ENCODE results near the gene IGF1R. TPM values are rescaled to one million over a fixed set of nuclear protein-coding genes. Genes with fewer than 3 reads are reported as not detected.

The IGF1R gene
- total and polyA plus RNA-seq, 2 donors (not counting 3 experiments of a cell fraction or from before 2014, with no cell fraction given), result 16.1 to 59.1 TPM

GRCh38 chr15:98916826-98917225, 268.5 kb downstream of the IGF1R start:
- H3K27me3 ChIP-seq (ENCODE audit: control insufficient read depth in 2 of 2, insufficient read depth in 2 of 2, low read length in 2 of 2), result no peaks in the 10 kb centered on the region
- H2AFZ ChIP-seq (ENCODE audit: low read depth, low read length), result no peak overlapping the region
- dilution Hi-C loops (cut with MboI; ENCODE audit: extremely low pct_ligation_motif_present, low sequenced_read_pairs) (no loop called here), intact Hi-C loops (cut with micrococcal nuclease) (no loop called here)
- no peak overlapping the region for H3K27ac ChIP-seq (ENCODE audit: insufficient read depth, low read depth, low read length)
- H3K9ac ChIP-seq (replicated peaks; ENCODE audit: extremely low read depth, insufficient read depth, low read length), result no peak overlapping the region
- H3K4me2 ChIP-seq (ENCODE audit: insufficient read depth, low read length), result no peak overlapping the region
- H3K79me2 ChIP-seq (ENCODE audit: control insufficient read depth, insufficient read depth, low read length), result no peaks in the 10 kb centered on the region
- peaks cover 14 to 22% of the 10 kb centered on the region in 2 experiments for H3K36me3 ChIP-seq (ENCODE audit: control insufficient read depth in 2 of 2, extremely low read depth in 1 of 2, insufficient read depth in 2 of 2, low read length in 2 of 2)
- FAIRE-seq (no peak), DNase-seq (ENCODE audit: low read depth, low spot score) (no peak)
- TF ChIP-seq POLR2AphosphoS5 (IDR thresholded peaks at IDR 0.05; ENCODE audit: insufficient read depth, low read depth, low read length), result no peak
- no peak for TF ChIP-seq CTCF (IDR thresholded peaks at IDR 0.05; ENCODE audit: extremely low read depth in 1 of 2, insufficient read depth in 1 of 2, low read depth in 1 of 2, low read length in 2 of 2)
- no peak for TF ChIP-seq POLR2A (IDR thresholded peaks at IDR 0.05; ENCODE audit: low read depth, low read length)
- TF ChIP-seq MYC (IDR thresholded peaks at IDR 0.05; ENCODE audit: low read depth, low read length), result no peak
- TF ChIP-seq GATA2 (IDR thresholded peaks at IDR 0.05; ENCODE audit: insufficient read depth, insufficient read length, low read depth, low read length), result no peak
- no peak for TF ChIP-seq MAX (IDR thresholded peaks at IDR 0.05; ENCODE audit: insufficient read depth, insufficient read length)
- TF ChIP-seq JUN (IDR thresholded peaks at IDR 0.05; ENCODE audit: borderline replicate concordance, insufficient read depth, insufficient read length, low read depth), result no peak
- no peak for TF ChIP-seq FOS (IDR thresholded peaks at IDR 0.05; ENCODE audit: borderline replicate concordance, insufficient read depth, low read length)
- TF ChIP-seq EZH2 (IDR thresholded peaks at IDR 0.05; ENCODE audit: borderline replicate concordance, low read depth, low read length, severe bottlenecking), result no peak
- peaks cover 26% of the 10 kb centered on the region for H3K4me1 ChIP-seq (ENCODE audit: control insufficient read depth, extremely low read depth, insufficient read depth, low read length)
- BruUV-seq (replicated peaks), result no TSS peak
- ChIA-PET POLR2A (interaction anchor here (0.7 kb wide), 1 partner anchor 23 kb away, joined by 4 read pairs; no protein-coding TSS in a partner anchor), CTCF (interaction anchor here (1.9 to 2.7 kb wide), 2 partner anchors 11 to 160 kb away, joined by 5 to 19 read pairs; no protein-coding TSS in a partner anchor)
- H3K4me3 ChIP-seq (replicated peaks in 1 of 3; ENCODE audit: insufficient read depth in 1 of 3, low read depth in 1 of 3, low read length in 3 of 3), result no peak overlapping the region
- H3K9me3 ChIP-seq (replicated peaks; ENCODE audit: control insufficient read depth, insufficient read depth, low read length), result no peaks in the 10 kb centered on the region
- H4K20me1 ChIP-seq (replicated peaks; ENCODE audit: control insufficient read depth, extremely low read depth, insufficient read depth, low read length), result no peaks in the 10 kb centered on the region
- H3K9me1 ChIP-seq (replicated peaks; ENCODE audit: control insufficient read depth, extremely low read depth, insufficient read depth, low read length), result no peaks in the 10 kb centered on the region
